GM18520 (cell line): ENCODE data around the gene AXDND1.
A peak's percentile ranks its signal among the peaks of the same experiment; 100 is the strongest.
"Not testable (repeated sequence)": the region's sequence is repeated elsewhere in the genome, so short reads cannot be mapped to it uniquely, and the experiment has no call there.

Source experiments
- ATAC-seq: cut with Tn5 transposase; IDR thresholded peaks from one replicate; pipeline ENCODE4 v1.9.1; 2021; ENCODE audit not compliant: unreplicated experiment

AXDND1 gene

DNA sequence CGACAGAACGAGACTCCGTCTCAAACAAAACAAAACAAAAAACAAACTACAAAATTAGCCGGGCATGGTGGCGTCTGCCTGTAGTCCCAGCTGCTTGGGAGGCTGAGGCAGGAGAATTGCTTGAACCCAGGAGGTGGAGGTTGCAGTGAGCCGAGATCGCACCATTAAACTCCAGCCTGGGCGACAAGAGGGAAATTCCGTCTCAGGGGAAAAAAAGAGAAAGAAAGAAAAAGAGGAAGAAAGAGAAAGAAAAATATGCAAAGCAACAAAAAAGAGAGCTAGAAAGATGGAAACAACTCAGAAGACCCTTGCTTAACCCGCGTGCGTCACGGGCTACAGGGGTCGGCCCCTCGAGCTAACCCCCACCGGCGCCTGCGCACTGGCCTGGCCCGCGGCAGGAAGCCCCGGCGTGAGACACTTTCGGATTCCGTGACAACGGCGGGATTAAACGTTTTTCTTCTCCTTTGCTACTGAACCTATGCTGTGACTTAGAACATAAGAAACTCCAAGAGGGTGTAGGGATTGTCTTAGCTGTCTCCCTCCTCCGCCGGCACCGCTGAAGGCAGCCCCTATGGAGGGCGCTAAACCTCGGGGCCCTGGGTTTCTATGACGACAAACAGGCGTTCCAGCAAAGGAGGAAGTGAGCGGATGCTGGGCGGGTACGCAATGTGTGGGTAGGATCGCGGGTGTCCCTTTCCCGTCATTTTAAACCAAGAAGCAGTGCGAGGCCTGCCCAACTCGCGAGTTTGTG, at the start of gene AXDND1:
Gene AXDND1, plus strand, starts transcription at position 630 of the 751 bp plus-strand sequence. CDS start 539 bp downstream, outside the sequence.
- peak; percentile 85 for ATAC-seq

- ATAC-seq: no peak
These were observed 47.3 kb upstream of the AXDND1 start for GRCh38 chr1:179318491-179318890.

- ATAC-seq: no peak
These were observed 44.1 kb upstream of the AXDND1 start for GRCh38 chr1:179321533-179322216.

GRCh38 chr1:179322557-179322956, 43.2 kb upstream of the AXDND1 start:
- no peak for ATAC-seq

DNA sequence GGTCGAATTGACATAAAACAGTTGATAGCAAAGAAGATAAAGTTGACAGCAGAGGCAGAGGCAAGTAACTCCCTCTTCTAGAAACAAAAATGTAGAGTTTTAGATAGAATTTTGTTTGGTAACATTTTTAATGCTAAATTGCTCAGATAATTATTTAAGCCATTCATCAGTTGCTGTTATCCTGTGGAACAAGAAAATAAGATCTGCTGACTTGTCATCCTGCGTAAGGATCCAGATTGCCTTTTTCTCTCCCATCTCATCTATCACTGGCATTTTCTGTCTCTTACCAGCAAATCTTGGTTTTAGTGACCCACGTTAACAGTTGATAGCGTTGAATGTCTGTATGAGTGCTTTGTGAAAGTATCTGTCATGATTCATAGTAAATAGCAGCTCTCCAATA, 42.3 kb upstream of the AXDND1 start:
- no peak for ATAC-seq

- ATAC-seq: no peak
These were observed 39.9 kb upstream of the AXDND1 start for GRCh38 chr1:179325836-179326235.

GRCh38 chr1:179326746-179327145, 39.0 kb upstream of the AXDND1 start:
- no peak for ATAC-seq

DNA sequence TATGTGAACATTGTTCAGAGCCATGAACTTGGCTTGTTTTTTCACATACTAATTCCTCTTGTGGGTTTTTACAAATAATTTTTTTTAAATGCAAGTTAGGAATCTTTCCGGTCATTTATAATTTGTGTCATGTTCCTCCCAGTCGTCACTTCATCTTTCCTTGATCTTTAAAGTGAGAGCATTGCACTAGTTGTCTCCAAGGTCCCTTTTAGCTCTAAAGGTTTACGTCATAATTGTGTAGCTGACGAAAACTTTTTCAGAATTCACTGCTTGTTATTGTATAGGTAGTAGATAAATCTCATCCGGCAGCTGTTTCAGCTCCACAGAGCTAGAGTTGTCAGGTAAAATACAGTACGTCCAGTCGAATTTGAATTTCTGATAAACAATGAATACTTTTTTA, 38.6 kb upstream of the AXDND1 start:
- ATAC-seq: no peak

DNA sequence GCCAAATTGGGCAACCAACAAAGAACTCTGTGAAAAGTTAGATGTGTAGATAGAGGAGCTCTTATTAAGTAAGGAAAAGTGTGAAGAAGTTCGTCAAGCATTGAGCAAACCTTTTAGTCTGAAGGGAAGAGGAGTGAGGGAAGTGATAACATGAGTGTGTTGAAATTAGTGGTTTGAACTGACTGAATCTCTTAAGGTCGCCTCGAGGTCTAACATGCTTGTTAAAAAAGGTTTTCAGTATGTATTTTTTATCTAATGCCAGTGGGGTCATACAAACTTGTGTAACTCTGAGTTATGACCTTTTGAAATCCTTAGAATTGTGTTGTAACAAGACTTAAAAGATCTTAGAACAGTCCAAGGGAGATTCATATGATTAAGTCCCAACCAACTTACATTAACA, 38.1 kb upstream of the AXDND1 start:
- no peak for ATAC-seq

GRCh38 chr1:179329862-179330261, 35.9 kb upstream of the AXDND1 start:
- no peak for ATAC-seq

DNA sequence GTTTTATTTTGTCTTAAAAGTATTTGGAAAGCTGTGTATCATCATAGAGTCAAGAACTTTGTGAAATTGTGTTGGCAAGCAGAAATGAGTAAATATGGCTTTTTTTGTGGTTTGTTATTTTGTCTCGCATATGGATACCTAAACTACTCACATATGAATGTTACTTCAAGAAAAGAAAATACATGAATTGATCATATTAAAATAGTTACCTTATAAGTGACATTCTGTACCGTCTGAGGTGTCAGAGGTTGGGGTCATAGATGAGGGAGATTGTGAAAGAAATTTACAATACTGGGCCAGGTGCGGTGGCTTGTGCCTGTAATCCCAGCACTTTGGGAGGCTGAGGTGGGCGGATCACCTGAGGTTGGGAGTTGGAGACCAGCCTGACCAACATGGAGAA, 31.3 kb upstream of the AXDND1 start:
- no peak for ATAC-seq

- no peak for ATAC-seq
These were observed 28.5 kb upstream of the AXDND1 start for GRCh38 chr1:179337288-179337687.

GRCh38 chr1:179337942-179338560, 27.7 kb upstream of the AXDND1 start:
- ATAC-seq: no peak

DNA sequence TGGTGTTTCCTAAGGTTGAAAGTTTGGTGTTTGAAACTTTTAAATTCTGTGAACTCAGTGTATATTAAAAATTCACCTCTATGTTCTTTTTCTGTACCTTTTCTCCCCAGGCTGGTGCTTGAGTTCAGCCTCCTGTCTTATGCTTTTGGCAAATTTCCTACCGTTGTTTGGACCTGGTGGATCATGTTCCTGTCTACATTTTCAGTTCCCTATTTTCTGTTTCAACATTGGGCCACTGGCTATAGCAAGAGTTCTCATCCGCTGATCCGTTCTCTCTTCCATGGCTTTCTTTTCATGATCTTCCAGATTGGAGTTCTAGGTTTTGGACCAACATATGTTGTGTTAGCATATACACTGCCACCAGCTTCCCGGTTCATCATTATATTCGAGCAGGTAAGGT, 24.9 kb upstream of the AXDND1 start:
- ATAC-seq: no peak

GRCh38 chr1:179341943-179342547, 23.7 kb upstream of the AXDND1 start:
- ATAC-seq: no peak

DNA sequence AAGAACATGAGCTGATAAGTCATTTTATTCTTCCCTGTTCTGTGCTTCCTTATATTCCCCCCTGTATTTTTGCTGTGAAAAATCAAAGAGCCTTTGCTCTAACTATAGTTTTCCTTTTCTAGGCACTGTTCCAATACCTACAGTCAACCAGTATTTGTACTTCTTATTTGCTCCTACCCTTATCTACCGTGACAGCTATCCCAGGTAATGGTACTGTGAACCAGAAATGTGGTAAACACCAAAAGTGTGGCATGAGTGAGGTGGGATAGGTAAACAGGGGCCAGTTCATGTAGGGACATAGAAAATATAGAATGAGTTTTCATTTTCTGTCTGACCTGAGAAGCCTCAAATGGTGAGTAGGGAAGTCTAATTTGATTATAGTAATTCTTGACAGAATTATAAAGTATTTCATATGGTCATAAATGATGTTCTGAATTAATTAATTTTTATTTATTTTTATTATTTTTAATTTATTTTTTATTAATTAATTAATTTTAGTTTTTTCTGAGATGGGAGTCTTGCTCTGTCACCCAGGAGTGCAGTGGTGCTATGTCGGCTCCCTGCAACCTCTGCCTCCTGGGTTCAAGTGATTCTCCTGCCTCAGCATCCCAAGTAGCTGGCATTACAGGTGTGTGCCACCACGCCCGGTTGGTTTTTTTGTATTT, 22.9 kb upstream of the AXDND1 start:
- ATAC-seq: no peak

DNA sequence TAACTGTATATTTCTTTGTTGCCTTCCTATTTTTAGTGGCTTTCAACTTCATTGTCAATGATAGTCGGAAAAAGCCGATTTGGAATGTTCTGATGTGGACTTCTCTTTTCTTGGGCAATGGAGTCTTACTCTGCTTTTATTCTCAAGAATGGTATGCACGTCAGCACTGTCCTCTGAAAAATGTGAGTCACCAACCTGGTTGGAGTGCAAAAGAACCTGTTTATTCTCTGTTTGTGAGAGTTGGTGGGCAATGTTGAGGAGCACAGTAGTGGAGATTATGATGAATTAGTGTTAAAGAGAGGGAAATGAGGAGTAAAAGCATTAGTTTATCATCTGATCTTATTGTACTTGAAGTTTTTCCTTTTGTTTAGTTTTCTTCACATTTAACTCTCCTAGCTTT, 14.5 kb upstream of the AXDND1 start:
- ATAC-seq: no peak

DNA sequence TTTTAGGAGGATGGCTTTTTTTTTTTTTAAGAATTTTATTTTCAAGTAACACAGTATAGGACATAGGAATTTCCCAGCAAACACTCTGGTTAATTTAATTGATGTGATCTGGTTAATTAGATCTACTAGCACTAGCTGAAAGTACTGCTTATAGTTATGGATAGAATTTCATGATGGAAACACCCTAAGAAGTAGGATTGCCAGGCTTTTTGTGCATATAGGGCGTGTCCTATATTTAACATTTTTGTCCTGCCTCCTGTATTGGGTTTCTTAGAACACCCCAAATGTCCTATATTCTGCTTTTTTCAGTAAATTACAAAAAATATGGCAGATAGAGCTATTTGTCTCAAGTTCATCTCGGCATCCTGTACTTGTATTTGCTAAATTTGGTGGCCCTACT, 13.5 kb upstream of the AXDND1 start:
- ATAC-seq: no peak

GRCh38 chr1:179353546-179353945, 12.2 kb upstream of the AXDND1 start:
- no peak for ATAC-seq

- not testable (repeated sequence) for ATAC-seq
These were observed 4.1 kb upstream of the AXDND1 start for GRCh38 chr1:179361631-179362030.
